SH-SY5Y (cell line): ENCODE measurements around the gene FNIP1.

Experiments used
- GATA2 ChIP-seq: IDR thresholded peaks from 2 replicates; pipeline ENCODE4 v1.6.1; 2011; ENCODE audit warnings: mild to moderate bottlenecking, low read depth, low read length
- GATA3 ChIP-seq: IDR thresholded peaks from 2 replicates; pipeline ENCODE4 v1.6.1; 2011; ENCODE audit warnings: low read depth, mild to moderate bottlenecking, low read length, moderate library complexity

GRCh38 chr5:131709043-131709442 lies 87.8 kb downstream of the FNIP1 start:
- no peak for TF ChIP-seq GATA2
- no peak for TF ChIP-seq GATA3
